Ramos (cell line): ENCODE results near the gene GALM.
"Not testable (repeated sequence)": the region's sequence is repeated elsewhere in the genome, so short reads cannot be mapped to it uniquely, and the experiment has no call there.

Source experiments
- in situ Hi-C: fragments of 300-500 bp; cut with MboI; formaldehyde crosslinking; loops from one replicate; pipeline ENCODE4 v1.14.3; 2022; ENCODE audit warnings: low sequenced_read_pairs; ENCODE audit not compliant: unreplicated experiment

Gene GALM

DNA sequence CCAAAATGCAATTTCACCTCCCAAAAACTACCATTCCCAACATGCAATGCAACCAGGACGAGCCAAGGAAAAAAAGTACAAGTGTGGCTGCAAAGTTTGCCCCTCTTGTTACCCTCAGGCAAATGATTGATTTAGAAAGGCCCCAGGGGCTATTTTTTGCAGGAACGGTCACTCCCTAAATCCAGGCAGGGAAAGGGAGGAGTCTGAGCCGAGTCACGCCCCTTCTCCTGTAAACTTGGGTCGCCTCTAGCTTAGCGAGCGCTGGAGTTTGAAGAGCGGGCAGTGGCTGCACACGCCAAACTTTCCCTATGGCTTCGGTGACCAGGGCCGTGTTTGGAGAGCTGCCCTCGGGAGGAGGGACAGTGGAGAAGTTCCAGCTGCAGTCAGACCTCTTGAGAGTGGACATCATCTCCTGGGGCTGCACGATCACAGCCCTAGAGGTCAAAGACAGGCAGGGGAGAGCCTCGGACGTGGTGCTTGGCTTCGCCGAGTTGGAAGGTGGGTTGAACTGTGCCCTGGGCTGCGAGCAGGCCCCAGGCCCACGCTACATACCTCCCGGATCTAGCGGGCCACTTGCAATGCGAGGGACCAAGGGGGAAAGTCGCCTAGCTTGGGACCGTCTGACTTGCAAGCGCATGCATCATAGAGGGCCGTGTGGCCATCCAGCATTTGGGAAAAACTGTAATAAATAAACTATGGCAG, at the start of gene GALM:
GALM (plus strand) TSS at position 261 of the 702 bp plus-strand sequence; CDS start at position 309, 48 bp downstream.
- in situ Hi-C loops = no loop called here

DNA sequence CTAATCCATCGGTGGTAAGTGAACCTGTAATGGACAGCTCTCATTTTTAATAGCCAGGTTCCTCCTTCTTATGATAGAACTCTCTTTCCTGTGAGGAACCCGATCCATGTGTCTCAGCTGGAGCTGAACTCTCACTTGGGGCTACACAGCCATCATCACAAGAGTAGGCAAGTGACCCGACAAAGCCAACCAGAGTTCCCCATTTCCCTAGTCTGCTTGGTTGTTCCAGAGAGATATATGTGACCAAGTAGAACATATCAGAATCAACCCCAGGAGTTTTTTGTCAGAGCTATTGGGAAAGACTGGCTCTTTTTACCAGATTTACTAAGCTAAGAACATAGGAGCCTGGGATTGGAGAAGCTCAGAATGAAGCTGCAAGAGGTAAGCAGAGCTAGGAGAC, 48.6 kb upstream of the GALM start:
- in situ Hi-C loops = no loop called here

DNA sequence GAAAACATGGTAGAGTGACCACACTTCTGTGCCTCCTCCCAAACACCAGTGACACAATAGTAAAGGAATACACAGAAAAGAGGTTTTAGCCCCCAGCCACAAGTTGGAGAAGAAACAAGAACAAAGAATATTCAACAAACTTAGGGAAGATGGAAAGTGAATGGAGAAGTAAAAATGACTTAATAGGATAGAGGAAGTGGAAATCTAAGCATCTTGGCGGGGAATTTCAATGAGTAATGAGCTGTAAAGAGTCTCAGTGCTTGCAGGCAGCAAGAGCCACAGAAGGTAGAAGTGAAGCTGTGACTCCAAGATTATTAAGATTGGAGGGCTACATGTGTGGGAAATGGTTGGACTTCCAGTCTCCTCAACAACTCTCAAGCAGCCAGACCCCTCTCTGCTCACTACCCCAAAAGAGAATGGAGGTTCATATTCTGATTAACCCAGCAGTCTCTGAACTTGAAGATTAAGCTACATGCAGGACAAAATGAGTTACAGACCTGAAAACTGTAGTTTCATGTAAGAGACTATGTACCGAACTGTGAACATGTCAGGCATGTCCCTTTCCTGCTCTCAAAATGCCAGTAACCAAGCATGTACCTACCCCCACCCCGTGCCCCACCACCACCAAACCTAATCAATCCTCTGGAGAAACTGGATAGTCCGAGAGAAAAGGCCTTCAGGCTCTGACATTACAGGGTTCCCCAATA, 46.3 kb upstream of the GALM start:
- in situ Hi-C loops = no loop called here

DNA sequence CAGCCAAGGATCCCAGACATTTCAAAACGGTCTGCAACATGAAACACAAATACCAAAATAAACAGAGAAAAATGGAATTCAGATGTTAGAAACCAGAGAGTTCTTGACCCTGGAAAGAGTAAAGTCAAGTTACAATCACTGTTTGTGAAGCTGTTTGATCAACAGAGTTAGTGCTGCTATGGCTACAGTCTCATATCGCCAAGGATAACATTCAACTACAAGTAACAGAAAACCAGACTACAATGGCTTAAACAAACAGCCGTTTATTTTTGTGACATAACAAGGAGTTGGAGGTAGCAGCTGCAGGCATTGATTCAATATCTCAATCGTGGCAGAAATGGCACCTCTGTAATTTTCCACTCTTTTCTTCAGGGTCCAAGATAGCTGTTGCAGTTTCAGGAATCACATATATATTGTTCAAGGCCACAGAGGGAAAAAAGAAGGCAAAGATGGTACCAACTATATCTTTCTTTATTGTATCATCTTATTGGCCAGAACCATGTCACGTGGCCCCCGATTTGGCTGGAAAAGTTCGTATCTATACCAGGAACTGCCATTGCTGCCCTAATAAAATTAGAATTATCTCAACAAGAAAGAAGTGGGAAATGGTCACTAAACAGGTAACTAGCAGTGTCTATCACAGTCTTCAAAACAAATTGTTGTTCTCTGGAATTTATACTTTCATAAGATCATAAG, 45.5 kb upstream of the GALM start:
- in situ Hi-C loops = no loop called here

DNA sequence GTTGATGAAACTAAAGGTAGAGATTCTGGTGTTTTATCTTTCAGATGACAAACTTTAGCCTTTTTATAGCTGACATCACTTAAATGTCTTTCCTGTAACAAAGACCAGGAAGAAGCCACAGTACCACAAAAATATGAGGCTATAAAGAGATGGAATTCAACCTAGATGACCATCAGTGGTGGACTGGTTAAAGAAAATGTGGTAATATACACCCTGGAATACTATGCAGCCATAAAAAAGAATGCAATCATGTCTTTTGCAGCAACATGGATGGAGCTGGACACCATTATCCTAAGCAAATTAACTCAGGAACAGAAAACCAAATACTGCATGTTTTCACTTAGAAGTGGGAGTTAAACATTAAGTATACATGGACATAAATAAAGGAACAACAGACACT, 44.9 kb upstream of the GALM start:
- in situ Hi-C loops = no loop called here

DNA sequence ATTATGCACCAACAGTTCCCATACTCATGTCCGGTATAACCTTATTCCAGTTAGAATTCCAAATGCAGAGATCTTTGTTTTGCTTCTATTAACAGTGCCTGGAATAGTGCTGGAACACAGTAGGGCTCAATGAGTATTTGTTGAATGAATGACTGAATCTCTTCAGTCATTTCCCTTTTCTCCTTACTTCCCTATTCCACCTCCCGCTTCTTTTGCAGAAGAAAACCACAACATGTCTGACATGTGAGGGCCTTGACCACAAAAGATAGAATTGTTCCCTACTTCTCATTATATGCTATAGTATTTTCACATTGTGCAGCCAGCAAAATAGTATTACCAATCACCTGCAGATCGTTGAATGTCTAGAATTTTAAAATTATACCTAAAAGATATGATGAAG, 43.7 kb upstream of the GALM start:
- in situ Hi-C loops = no loop called here

DNA sequence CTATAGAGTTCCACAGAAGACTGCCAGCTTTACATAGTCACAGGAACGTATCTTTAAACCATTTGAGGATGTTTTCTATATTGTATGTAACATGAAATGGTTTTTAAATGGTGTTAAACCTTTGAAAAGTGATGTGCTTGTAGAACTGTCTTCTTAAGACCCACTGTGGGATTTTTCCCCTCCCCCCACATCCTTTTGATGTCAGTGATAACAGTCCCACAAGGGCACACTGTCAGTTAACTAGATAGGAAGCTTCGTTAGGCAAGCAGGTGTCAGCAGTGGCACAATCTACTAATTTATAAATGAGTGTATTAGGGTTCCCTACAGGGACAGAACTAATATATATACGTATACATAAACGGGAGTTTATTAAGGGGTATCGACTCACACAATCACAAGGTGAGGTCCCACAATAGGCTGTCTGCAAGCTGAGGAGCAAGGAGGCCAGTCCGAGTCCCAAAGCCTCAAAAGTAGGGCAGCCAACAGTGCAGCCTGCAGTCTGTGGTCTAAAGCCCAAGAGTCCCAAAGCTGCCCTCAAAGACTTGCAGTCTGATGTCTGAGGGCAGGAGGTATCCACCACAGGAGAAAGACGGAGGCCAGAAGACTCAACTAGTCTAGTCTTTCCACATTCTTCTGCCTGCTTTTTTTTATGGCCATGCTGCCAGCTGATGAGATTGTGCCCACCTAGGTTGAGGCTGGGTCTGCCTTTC, 39.4 kb upstream of the GALM start:
- in situ Hi-C loops = no loop called here

DNA sequence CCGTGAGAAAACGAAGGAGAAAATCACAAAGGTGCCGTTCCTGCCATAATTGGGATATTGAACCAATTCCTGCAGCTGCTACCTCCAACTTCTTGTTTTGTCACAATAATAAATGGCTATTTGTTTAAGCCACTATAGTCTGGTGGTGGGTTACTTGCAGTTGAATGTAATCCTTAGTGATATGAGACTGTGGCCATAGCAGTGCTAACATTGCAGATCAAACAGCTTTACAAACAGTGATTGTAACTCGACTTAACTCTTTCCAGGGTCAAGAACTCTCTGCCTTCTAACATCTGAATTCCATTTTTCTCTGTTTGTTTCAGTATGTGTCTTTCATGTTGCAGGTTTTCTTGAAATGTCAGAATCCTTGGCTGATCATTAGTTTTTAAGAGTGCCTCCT, 38.5 kb upstream of the GALM start:
- in situ Hi-C loops = no loop called here

DNA sequence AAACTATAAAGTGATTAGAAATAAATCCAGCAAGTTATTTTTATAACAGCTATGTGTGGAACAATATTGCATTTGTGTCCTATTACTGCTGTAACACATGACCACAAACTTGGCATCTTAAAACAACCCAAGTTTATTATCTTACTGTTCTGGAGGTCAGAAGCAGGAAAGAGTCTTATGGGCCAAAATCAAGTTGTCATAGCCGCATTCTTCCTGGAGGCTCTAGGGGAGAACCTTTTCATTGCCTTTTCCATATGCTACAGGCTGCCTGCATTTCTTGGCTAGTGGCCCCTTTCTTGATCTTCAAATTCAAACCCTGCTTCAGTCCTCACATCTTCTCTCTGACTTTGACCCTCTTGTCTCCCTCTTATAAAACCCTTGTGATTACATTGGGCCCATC, 36.2 kb upstream of the GALM start:
- in situ Hi-C loops = no loop called here

DNA sequence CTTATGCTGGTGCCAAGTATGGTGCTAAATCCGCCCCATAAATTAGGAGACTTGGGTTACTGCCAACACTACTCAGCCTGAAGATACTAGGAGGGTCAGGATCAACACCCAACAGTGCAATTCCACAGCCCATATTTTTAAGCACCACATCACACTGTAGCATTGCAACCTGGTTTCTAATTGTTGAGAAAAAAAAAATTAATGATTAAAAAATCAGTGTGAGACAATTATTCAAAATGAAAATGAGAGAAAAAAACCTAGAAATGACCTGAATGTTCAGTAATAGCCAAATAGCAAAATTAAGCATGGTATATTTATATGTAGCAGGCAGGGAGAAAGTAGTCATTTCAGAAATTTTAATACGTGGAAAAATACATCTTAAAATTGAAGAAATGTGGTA, 33.9 kb upstream of the GALM start:
- in situ Hi-C loops = no loop called here

DNA sequence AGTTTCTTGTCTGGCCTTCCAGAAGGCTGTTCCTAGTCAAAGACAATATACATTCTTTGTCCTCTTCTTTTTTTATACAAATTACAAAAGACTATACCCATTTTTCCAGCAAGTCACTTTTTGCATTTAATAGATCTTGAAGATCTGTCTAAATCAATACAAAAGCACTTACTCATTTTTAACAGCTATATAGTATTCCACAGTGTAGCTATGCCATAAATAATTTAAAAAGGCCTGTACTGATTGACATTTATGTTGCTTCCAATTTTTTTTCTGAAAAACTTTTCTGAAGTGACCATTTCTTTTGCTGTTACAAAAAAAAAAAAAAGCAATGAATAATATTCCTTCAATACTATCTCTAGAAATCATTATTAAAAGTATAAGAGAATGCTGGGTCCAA, 32.9 kb upstream of the GALM start:
- in situ Hi-C loops = no loop called here

DNA sequence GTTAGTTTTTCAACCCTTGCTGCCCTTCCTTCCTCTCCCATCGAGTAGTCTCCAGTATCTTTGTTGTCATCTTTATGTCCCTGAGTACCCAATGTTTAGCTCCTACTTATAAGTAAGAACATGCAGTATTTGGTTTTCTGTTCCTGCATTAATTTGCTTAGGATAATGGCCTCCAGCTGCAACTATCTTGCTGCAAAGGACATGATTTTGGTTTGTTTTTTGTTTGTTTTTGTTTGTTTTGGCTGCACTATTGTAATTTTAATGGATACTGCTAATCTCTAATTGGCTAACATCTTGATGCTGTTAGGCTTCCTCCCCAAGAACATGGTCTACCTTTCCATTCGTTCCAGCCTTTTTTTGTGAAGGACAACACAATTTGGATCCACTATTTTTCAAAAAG, 32.0 kb upstream of the GALM start:
- in situ Hi-C loops = no loop called here

DNA sequence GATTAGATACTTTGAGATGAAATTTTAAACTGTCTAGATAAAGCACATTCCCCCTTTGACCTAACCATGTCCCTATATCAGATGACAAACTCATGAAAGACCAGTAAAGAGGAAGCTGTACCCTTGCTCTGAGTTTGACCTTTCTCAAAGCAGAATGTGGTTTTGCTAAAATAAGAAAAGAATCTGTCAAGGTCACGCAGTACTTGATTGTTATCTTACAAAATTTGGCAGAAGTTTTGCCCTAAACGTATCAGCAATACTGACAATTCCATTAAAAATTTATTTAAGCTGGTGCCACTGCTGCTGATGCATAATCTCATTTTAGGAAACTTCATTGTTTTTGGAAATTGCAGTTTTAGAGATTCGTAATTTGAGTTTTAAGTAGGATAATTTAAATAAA, 31.2 kb upstream of the GALM start:
- in situ Hi-C loops = no loop called here

DNA sequence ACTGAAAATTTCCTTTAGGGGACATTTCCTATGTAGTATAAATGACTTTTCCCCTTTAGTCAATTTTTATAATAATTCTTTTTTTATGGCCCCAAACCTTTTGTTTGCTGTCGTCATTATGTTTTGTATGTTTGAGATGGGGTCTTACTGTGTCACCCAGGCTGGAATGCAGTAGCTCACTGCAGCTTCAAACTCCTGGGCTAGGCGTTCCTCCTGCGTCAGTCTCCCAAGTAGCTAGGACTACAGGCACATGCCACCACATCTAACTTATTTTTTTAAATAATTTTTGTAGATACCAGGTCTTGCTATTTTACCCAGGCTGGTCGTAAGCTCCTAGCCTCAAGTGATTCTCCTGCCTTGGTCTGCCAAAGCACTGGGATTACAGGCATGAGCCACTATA, 30.8 kb upstream of the GALM start:
- in situ Hi-C loops = no loop called here

DNA sequence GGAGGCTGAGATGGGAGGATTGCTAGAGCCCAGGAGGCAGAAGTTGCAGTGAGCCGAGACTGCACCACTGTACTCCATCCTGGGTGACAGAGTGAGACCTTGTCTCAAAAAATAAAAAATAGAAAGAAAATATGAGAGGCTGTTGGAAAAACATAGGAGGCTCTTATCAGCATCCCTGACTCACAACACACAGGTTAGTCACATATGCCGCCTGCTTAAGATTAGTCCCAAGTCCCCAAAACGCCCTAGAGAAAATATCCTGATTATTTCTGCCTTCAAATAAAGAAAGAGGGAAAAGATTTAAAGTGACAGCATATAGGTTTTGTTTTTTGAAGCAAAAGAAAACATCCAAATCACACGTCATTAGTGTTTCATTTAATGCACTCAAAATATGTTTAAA, 29.8 kb upstream of the GALM start:
- in situ Hi-C loops = no loop called here

DNA sequence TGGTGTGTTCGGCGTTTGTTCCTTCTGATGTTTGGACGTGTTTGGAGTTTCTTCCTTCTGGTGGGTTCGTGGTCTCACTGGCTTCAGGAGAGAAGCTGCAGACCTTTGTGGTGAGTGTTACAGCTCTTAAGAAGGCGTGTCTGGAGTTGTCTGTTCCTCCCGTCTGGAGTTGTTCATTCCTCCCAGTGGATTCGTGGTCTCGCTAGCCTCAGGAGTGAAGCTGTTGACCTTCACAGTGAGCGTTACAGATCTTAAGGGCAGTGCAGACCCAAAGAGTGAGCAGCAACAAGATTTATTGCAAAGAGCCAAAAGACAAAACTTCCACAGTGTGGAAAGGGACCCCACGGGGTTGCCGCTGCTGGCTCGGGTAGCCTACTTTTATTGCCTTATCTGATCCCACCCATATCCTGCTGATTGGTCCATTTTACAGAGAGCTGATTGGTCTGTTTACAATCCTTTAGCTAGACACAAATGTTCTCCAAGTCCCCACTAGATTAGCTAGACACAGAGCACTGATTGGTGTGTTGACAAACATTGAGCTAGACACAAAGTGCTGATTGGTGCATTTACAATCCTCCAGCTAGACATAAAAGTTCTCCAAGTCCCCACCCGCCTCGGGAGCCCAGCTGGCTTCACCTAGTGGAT, 23.4 kb upstream of the GALM start:
- in situ Hi-C loops = not testable (repeated sequence)

DNA sequence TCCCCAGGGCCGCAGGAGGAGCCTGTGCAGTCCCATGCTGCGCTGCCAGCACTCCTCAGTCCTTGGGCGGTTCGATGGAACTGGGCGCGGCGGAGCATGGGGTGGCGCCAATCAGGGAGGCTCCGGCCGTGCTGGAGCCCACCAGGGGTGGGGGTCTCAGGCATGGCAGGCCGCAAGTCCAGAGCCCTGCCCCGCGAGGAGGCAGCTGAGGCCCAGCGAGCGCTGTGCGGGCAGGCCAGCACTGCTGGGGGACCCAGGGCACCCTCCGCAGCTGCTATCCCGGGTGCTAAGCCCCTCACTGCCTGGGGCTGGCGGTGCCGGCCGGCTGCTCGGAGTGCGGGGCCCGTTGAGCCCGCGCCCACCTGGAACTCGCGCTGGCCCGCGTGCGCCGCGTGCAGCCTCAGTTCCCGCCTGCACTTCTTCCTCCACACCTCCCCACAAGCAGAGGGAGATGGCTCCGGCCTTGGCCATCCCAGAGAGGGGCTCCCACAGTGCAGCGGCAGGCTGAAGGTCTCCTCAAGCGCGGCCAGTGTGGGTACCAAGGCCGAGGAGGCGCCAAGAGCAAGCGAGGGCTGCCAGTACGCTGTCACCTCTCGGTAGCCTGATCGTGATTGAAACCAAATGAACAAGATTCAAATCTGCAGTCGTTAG, 22.8 kb upstream of the GALM start:
- in situ Hi-C loops = no loop called here

DNA sequence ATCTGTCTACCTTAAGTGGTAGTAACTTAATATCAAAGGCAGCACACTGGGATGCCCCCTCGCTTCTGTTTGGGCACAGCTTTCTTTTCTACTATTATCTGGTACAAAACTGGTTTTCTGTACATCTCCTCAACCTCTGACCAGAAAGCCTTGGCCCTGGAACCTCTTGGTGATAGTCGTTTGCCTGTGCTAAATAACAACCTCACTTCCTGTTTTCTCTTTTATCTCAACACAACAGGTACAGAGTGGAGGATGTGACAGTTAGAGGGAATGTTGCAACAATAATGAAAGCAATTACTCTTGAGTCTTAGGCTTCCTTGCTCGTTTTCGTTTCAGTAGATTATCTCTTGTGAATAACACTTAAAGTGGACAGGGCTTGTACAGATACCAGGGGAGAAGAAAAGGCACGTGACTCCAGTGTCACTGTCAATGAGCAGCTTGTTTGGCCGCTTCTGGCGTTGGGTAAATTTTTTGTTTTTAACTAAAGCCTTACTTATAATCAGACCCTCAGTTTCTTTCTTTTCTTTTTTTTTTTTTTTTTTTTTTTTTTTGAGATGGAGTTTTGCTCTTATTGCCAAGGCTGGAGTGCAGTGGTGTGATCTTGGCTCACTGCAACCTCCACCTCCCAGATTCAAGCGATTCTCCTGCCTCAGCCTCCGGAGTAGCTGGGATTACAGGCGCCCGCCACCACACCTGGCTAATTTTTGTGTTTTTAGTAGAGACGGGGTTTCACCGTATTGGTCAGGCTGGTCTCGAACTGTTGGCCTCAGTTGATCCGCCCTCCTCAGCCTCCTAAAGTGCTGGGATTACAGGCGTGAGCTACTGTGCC, 22.0 kb upstream of the GALM start:
- in situ Hi-C loops = not testable (repeated sequence)

DNA sequence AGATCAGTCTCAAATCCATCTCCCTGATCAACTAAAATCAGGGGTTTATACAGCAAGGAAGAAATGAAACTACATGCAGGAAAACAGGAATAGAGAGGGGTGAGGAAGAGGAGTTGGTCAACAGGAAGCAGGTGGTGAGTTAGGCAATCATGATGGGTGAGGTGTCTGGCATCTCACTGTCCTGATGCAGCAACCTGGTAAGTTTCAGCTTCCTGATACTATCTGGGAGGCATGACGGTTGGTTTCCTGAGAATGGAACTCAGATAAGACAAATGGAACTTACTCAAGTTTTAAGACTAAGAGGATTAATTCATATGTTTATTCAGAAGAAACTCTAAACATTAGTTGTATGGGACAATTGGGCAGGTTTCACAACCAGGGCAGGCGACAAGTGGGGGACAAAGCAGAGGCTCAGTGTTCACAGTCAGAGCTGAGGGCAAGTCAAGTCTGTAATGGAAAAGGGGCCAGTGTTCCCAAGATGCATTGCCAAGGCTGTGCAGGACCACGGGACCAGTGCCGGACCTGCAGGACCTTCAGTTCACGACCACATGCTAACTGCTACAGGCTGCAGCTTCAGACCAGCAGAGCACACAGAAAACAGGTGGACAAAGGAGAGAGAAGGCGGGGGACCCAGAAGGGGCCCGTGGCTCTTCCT, 17.7 kb upstream of the GALM start:
- in situ Hi-C loops = no loop called here
